Epithelial cell of esophagus (primary cell): ENCODE results near the gene RAPGEF6.
"Not testable (repeated sequence)": the region's sequence is repeated elsewhere in the genome, so short reads cannot be mapped to it uniquely, and the experiment has no call there.

Experiments used
- DNase-seq: peaks from one replicate; pipeline ENCODE4 v3.0.0; 2010; ENCODE audit warnings: low read depth
- H3K4me3 ChIP-seq: 2 replicates; pipeline ENCODE4 v1.5.1; 2011; ENCODE audit warnings: mild to moderate bottlenecking, low read length, control low read depth
- CTCF ChIP-seq: IDR thresholded peaks from 2 replicates; pipeline ENCODE4 v1.5.1; 2011; ENCODE audit warnings: low read depth, mild to moderate bottlenecking, low read length, control low read depth, inconsistent platforms; ENCODE audit not compliant: insufficient read depth; ENCODE audit errors: missing control alignments

RAPGEF6 gene

GRCh38 chr5:131634996-131635683 lies at the start of gene RAPGEF6:
RAPGEF6 (minus strand) TSS chr5:131635229; CDS start chr5:131635030, 199 bp downstream.
- H3K4me3 ChIP-seq: peak within 1 kb of the TSS; percentile 92
- peak; percentile 100 for DNase-seq
- TF ChIP-seq CTCF: no peak

GRCh38 chr5:131684595-131684994 lies 49.6 kb upstream of the RAPGEF6 start:
- H3K4me3 ChIP-seq: no peak overlapping the region
- TF ChIP-seq CTCF: no peak
- DNase-seq: no peak

- TF ChIP-seq CTCF: no peak
- no peak overlapping the region for H3K4me3 ChIP-seq
- no peak for DNase-seq
These were observed 49.0 kb upstream of the RAPGEF6 start for GRCh38 chr5:131684051-131684450.

GRCh38 chr5:131682826-131683225 lies 47.8 kb upstream of the RAPGEF6 start:
- no peak for TF ChIP-seq CTCF
- no peak overlapping the region for H3K4me3 ChIP-seq
- no peak for DNase-seq

- no peak for DNase-seq
- no peak overlapping the region for H3K4me3 ChIP-seq
- TF ChIP-seq CTCF: no peak
These were observed 47.1 kb upstream of the RAPGEF6 start for GRCh38 chr5:131682175-131682574.

GRCh38 chr5:131679911-131680310 lies 44.9 kb upstream of the RAPGEF6 start:
- peak; percentile 11 for DNase-seq
- no peak for TF ChIP-seq CTCF
- no peak overlapping the region for H3K4me3 ChIP-seq

GRCh38 chr5:131678273-131678672 lies 43.2 kb upstream of the RAPGEF6 start:
- not testable (repeated sequence) for DNase-seq, H3K4me3 ChIP-seq
